IMR-90 (cell line): Measurements from ENCODE around the gene INPP5J. TPM values are rescaled to one million over a fixed set of nuclear protein-coding genes. Genes with fewer than 3 reads are reported as not detected.
A peak's percentile ranks its signal among the peaks of the same experiment; 100 is the strongest.

Experiments
- ATAC-seq: fragments of 200-7000 bp; cut with Tn5 transposase; 2 replicates; pipeline ENCODE4 v1.9.1; 2020; ENCODE audit warnings: low read depth, mild to moderate bottlenecking, moderate library complexity
- BruUV-seq: library from RNA; stranded (reverse); fragments of 400-500 nt; replicated peaks from 2 replicates; lab custom pipeline; 2021; lab: Mats Ljungman, UMichigan
- CTCF ChIA-PET: fragments of 300-600 bp; formaldehyde crosslinking; extraction: SDS; loops from one replicate; lab custom pipeline; 2021; ENCODE audit warnings: antibody characterized with exemption; lab: Yijun Ruan, JAX
- POLR2A ChIA-PET: fragments of 300-600 bp; sonication (Branson Sonifier 250); formaldehyde crosslinking; loops from one replicate; lab custom pipeline; 2022; ENCODE audit warnings: antibody characterized with exemption; ENCODE audit not compliant: unreplicated experiment; lab: Charles Lee
- DNase-seq: peaks from one replicate; pipeline ENCODE4 v3.0.0; 2013
- H2AFZ ChIP-seq: replicated peaks from 2 replicates; pipeline ENCODE3; 2013; ENCODE audit warnings: low read length, mild to moderate bottlenecking; ENCODE audit not compliant: poor library complexity
- H2AK5ac ChIP-seq: 2 replicates; pipeline ENCODE4 v1.6.1; 2013; ENCODE audit warnings: low read depth, low read length, inconsistent platforms
- H2AK9ac ChIP-seq: replicated peaks from 2 replicates; pipeline ENCODE3; 2013; ENCODE audit warnings: mild to moderate bottlenecking, low read depth, low read length, moderate library complexity; ENCODE audit not compliant: poor library complexity
- H2BK120ac ChIP-seq: 2 replicates; pipeline ENCODE4 v1.6.1; 2013; ENCODE audit warnings: low read depth, low read length, inconsistent platforms
- H2BK15ac ChIP-seq: 3 replicates; pipeline ENCODE4 v1.6.1; 2013; ENCODE audit warnings: low read depth, low read length, inconsistent platforms
- H2BK20ac ChIP-seq: 2 replicates; pipeline ENCODE4 v1.6.1; 2013; ENCODE audit warnings: low read depth, mild to moderate bottlenecking, inconsistent platforms, low read length, moderate library complexity
- H2BK5ac ChIP-seq: 2 replicates; pipeline ENCODE4 v1.6.1; 2013; ENCODE audit warnings: mild to moderate bottlenecking, low read depth, low read length, inconsistent platforms; ENCODE audit not compliant: poor library complexity, severe bottlenecking
- H3K14ac ChIP-seq: replicated peaks from 2 replicates; pipeline ENCODE4 v1.6.1; 2013; ENCODE audit warnings: low read depth, low read length, inconsistent platforms
- H3K18ac ChIP-seq: 2 replicates; pipeline ENCODE4 v1.6.1; 2013; ENCODE audit warnings: low read depth, low read length, control low read depth
- H3K23ac ChIP-seq: 2 replicates; pipeline ENCODE4 v1.6.1; 2013; ENCODE audit warnings: low read depth, low read length, inconsistent platforms
- H3K27ac ChIP-seq: 2 replicates; pipeline ENCODE4 v1.5.1; 2013; ENCODE audit warnings: mild to moderate bottlenecking, control low read depth, low read length; ENCODE audit not compliant: insufficient read depth
- H3K27me3 ChIP-seq: 2 replicates; pipeline ENCODE4 v1.6.1; 2013; ENCODE audit warnings: low read length; ENCODE audit not compliant: control insufficient read depth, insufficient read depth
- H3K36me3 ChIP-seq: 2 replicates; pipeline ENCODE4 v1.6.1; 2013; ENCODE audit warnings: low read length, mixed read lengths; ENCODE audit not compliant: control insufficient read depth, insufficient read depth
- H3K4ac ChIP-seq: 2 replicates; pipeline ENCODE4 v1.6.1; 2013; ENCODE audit warnings: low read depth, low read length, inconsistent platforms
- H3K4me1 ChIP-seq: 2 replicates; pipeline ENCODE4 v1.6.1; 2013; ENCODE audit warnings: low read length, mixed read lengths; ENCODE audit not compliant: control insufficient read depth, insufficient read depth
- H3K4me2 ChIP-seq: 2 replicates; pipeline ENCODE4 v1.6.1; 2013; ENCODE audit warnings: low read depth, mild to moderate bottlenecking, control low read depth, low read length, moderate library complexity
- H3K4me3 ChIP-seq: 2 replicates; pipeline ENCODE4 v1.5.1; 2013; ENCODE audit warnings: low read depth, mild to moderate bottlenecking, control low read depth, low read length, moderate library complexity; ENCODE audit not compliant: insufficient read depth
- H3K56ac ChIP-seq: 2 replicates; pipeline ENCODE4 v1.6.1; 2013; ENCODE audit warnings: low read length, inconsistent platforms; ENCODE audit not compliant: insufficient read depth; ENCODE audit errors: extremely low read depth
- H3K79me1 ChIP-seq, 2 experiments: 2 replicates each; pipeline ENCODE4 v1.6.1; 2013; ENCODE audit warnings: low read length in 2 of 2, inconsistent platforms in 1 of 2, low read depth in 1 of 2
- H3K9ac ChIP-seq: 2 replicates; pipeline ENCODE4 v1.6.1; 2013; ENCODE audit warnings: low read depth, low read length, control low read depth
- H3K9me1 ChIP-seq: 2 replicates; pipeline ENCODE4 v1.6.1; 2013; ENCODE audit warnings: low read length, inconsistent platforms; ENCODE audit not compliant: insufficient read depth
- H3K9me3 ChIP-seq: 2 replicates; pipeline ENCODE4 v1.6.1; 2013; ENCODE audit warnings: low read length; ENCODE audit not compliant: control insufficient read depth, insufficient read depth
- H4K20me1 ChIP-seq: 2 replicates; pipeline ENCODE4 v1.6.1; 2013; ENCODE audit warnings: low read length, inconsistent platforms; ENCODE audit not compliant: insufficient read depth
- H4K5ac ChIP-seq: 2 replicates; pipeline ENCODE4 v1.6.1; 2013; ENCODE audit warnings: mild to moderate bottlenecking, low read depth, low read length, control low read depth
- H4K8ac ChIP-seq, 2 experiments: 2 replicates each; pipeline ENCODE4 v1.6.1; 2013; ENCODE audit warnings: low read depth in 2 of 2, low read length in 2 of 2, control low read depth in 1 of 2, inconsistent platforms in 1 of 2
- H4K91ac ChIP-seq: 2 replicates; pipeline ENCODE4 v1.6.1; 2013; ENCODE audit warnings: low read depth, low read length, inconsistent platforms; ENCODE audit not compliant: insufficient read depth
- MXI1 ChIP-seq: IDR thresholded peaks from 2 replicates; pipeline ENCODE4 v1.6.1; 2012; ENCODE audit warnings: low read depth, mild to moderate bottlenecking, low read length, moderate library complexity, borderline replicate concordance
- NFE2L2 ChIP-seq: fragments of 150-350 bp; IDR thresholded peaks from 2 replicates; pipeline ENCODE4 v1.6.1; 2016; ENCODE audit warnings: low read depth, mild to moderate bottlenecking, low read length
- RCOR1 ChIP-seq: IDR thresholded peaks from 2 replicates; pipeline ENCODE4 v1.6.1; 2012; ENCODE audit warnings: mild to moderate bottlenecking, low read length, improper control_type of control experiment; ENCODE audit not compliant: insufficient replicate concordance
- WGBS, 2 experiments: methylation state at CpG; one replicate each; pipeline versions ENCODE4 v1.1.5 to v1.1.7; 2013; ENCODE audit warnings: missing lambda C conversion rate in 2 of 2; ENCODE audit not compliant: insufficient read length in 1 of 2; ENCODE audit errors: extremely low coverage in 2 of 2; 5-methylcytosine and 5-hydroxymethylcytosine counted together
- dilution Hi-C: fragments of 300-500 bp; cut with HindIII; formaldehyde crosslinking; loops from one replicate; pipeline ENCODE4 v1.14.3; 2018; ENCODE audit warnings: low sequenced_read_pairs; ENCODE audit not compliant: unreplicated experiment
- in situ Hi-C: fragments of 300-500 bp; cut with MboI; formaldehyde crosslinking; loops from 3 replicates; pipeline ENCODE4 v1.14.3; 2019; ENCODE audit warnings: low sequenced_read_pairs, inconsistent platforms, mixed read lengths
- intact Hi-C: fragments of 100-400 bp; cut with micrococcal nuclease; formaldehyde crosslinking; loops from 2 replicates; pipeline ENCODE4 v1.10.0; 2022
- polyA plus RNA-seq, 3 experiments: library from polyadenylated mRNA; depleted of rRNA; stranded (reverse); fragments of >200 nt; gene quantifications; 2 replicates each; pipeline ENCODE4 v1.2.3, GENCODE V29; 2012; ENCODE audit warnings: low replicate concordance in 1 of 3
- total RNA-seq: library from RNA; depleted of rRNA; stranded (reverse); fragments of >200 nt; gene quantifications from 2 replicates; pipeline ENCODE4 v1.2.3, GENCODE V29; 2012

Gene INPP5J
- total and polyA plus RNA-seq, 2 of the 4 experiments (the other 2 are of a cell fraction): 0.36 to 2.2 TPM

- in situ Hi-C loops (no loop called here), intact Hi-C loops (no loop called here), dilution Hi-C loops (no loop called here)
- ATAC-seq: no peak
- no peak overlapping the region for H2BK120ac ChIP-seq
- WGBS, 2 experiments: 54% methylated on average over 3 of the region's 3 CpGs; no CpG with 5 or more reads in 1 of the 2 experiments
- H2AK9ac ChIP-seq: no peak overlapping the region
- H2BK15ac ChIP-seq: no peak overlapping the region
- H3K23ac ChIP-seq: no peak overlapping the region
- 0 out of 2 replicates have a peak, but pooled peaks cover 5% of the 10 kb centered on the region for H3K9me1 ChIP-seq
- H2AK5ac ChIP-seq: no peak overlapping the region
- no peak overlapping the region for H3K27ac ChIP-seq
- no TSS peak for BruUV-seq
- POLR2A ChIA-PET: interaction anchor here (0.6 kb wide), 1 partner anchor 192 kb away, joined by 3 read pairs; no protein-coding TSS in a partner anchor
- H3K4ac ChIP-seq: 0 out of 2 replicates have a peak overlapping the region, but pooled peaks have one; percentile 4
- H2AFZ ChIP-seq: no peak overlapping the region
- peaks cover 2% of the 10 kb centered on the region for H3K4me1 ChIP-seq
- no peak overlapping the region for H4K5ac ChIP-seq
- peak overlapping the region; percentile 54; the same call in 1 of the 2 replicates for H2BK20ac ChIP-seq
- no peak overlapping the region for H4K8ac ChIP-seq
- no peak overlapping the region for H3K4me3 ChIP-seq
- CTCF ChIA-PET: interaction anchor here (0.6 to 1.5 kb wide), 3 partner anchors 10 to 224 kb away, joined by 3 to 9 read pairs (median 9); partner anchors contain the start of gene SELENOM
- H2BK5ac ChIP-seq: no peak overlapping the region
- H3K9me3 ChIP-seq: peaks cover 4% of the 10 kb centered on the region; the same call in 1 of the 2 replicates
- no peak for DNase-seq
- no peaks in the 10 kb centered on the region for H3K79me1 ChIP-seq
- no peaks in the 10 kb centered on the region for H3K36me3 ChIP-seq
- no peak overlapping the region for H3K9ac ChIP-seq
- TF ChIP-seq MXI1 (no peak), RCOR1 (no peak), NFE2L2 (no peak)
- H3K18ac ChIP-seq: no peak overlapping the region
- H4K20me1 ChIP-seq: no peaks in the 10 kb centered on the region
- H3K4me2 ChIP-seq: no peak overlapping the region
- no peak overlapping the region for H3K14ac ChIP-seq
- peaks cover 24% of the 10 kb centered on the region for H3K27me3 ChIP-seq
- H4K91ac ChIP-seq: no peak overlapping the region
- H3K56ac ChIP-seq: no peak overlapping the region
Measured at GRCh38 chr22:31143537-31143936, 20.8 kb downstream of the INPP5J start.
